Cardiac muscle cell (in vitro differentiated cells and primary cell): ENCODE measurements around the gene NCBP2. TPM values are rescaled to one million over a fixed set of nuclear protein-coding genes. Genes with fewer than 3 reads are reported as not detected.
A peak's percentile ranks its signal among the peaks of the same experiment; 100 is the strongest.

Source experiments
- DNase-seq, 2 donors: peaks; one replicate each; pipeline versions ENCODE4 v3.0.0 to v3.0.0-alpha.2; 2010 to 2017; ENCODE audit warnings: low read depth in 1 of 2, low spot score in 1 of 2
- H3K27ac ChIP-seq: fragments of 200-600 bp; sonication (generic); 2 replicates; pipeline ENCODE4 v1.5.1; 2016
- H3K27me3 ChIP-seq: fragments of 200-600 bp; sonication (generic); 2 replicates; pipeline ENCODE4 v1.6.0; 2016; ENCODE audit warnings: control low read depth
- H3K36me3 ChIP-seq: fragments of 200-600 bp; sonication (generic); 2 replicates; pipeline ENCODE4 v1.5.1; 2016; ENCODE audit warnings: control low read depth
- H3K4me1 ChIP-seq: fragments of 200-600 bp; sonication (generic); 2 replicates; pipeline ENCODE4 v1.8.1; 2017; ENCODE audit warnings: low read depth, mild to moderate bottlenecking, mixed run types
- H3K4me3 ChIP-seq: fragments of 200-600 bp; sonication (generic); 2 replicates; pipeline ENCODE4 v1.5.1; 2016; ENCODE audit warnings: mild to moderate bottlenecking
- H3K9me3 ChIP-seq: fragments of 200-600 bp; sonication (generic); 2 replicates; pipeline ENCODE4 v1.5.1; 2017; ENCODE audit warnings: low read depth, mild to moderate bottlenecking, control low read depth
- polyA plus RNA-seq: library from polyadenylated mRNA; unstranded; fragments of >200 nt; fragmentation: Nextera tagmentation; extraction: Ambion mirVana; gene quantifications from 2 replicates; pipeline ENCODE4 v1.2.1, GENCODE V29; 2016
- total RNA-seq: library from RNA; depleted of rRNA; stranded (reverse); fragments of >200 nt; gene quantifications from 2 replicates; pipeline ENCODE4 v1.2.3, GENCODE V29; 2016
- TF ChIP-seq, protein P1 (sequence below): IDR thresholded peaks from 2 replicates; pipeline ENCODE4 v1.5.1; 2012; ENCODE audit warnings: low read depth, mild to moderate bottlenecking, low read length

The NCBP2 gene
- total and polyA plus RNA-seq, 2 experiments from 2014 or later = 52.9 to 98.9 TPM

DNA sequence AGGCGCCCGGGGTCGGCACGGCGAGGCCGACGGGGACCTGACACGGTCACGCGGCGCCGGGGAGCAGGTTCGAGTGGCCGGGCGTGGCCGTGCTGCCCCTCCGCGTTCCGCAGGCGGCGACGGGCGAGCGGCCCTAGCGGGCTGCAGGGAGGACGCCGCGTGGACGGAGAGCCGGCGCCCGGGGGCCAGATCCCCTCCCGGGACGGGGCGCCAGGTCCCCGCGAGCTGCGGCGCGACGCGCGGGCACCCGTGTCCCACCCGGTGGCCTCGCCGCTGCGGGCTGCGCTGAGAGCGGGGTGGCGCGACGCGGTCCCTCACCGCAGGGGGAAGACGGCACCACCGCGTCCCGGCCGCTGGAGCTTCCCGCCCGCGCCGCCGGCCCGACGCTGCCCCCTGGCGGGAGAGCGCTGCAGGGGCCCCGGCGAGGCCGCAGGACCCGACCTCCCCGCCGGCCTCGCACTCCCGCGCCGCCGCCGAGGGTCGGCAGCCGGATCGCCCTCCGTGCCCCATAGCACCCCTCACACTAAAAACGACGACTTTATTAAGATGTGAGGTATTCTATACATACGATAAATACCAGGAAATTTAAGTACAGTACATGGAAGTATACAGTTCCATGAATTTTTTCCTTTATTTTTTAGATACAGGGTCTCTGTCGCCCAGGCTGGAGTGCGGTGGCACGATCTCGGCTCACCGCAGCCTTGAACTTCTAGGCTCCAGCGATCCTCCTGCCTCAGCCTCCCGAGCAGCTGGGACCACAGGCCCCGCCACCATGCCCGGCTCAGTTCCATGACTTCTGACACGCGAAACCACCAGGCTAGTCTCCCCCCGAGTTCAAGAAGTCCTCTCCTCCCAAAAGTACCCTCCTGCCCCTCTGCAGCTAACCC lies 27.6 kb upstream of the NCBP2 start:
- no peak overlapping the region for H3K27ac ChIP-seq

DNA sequence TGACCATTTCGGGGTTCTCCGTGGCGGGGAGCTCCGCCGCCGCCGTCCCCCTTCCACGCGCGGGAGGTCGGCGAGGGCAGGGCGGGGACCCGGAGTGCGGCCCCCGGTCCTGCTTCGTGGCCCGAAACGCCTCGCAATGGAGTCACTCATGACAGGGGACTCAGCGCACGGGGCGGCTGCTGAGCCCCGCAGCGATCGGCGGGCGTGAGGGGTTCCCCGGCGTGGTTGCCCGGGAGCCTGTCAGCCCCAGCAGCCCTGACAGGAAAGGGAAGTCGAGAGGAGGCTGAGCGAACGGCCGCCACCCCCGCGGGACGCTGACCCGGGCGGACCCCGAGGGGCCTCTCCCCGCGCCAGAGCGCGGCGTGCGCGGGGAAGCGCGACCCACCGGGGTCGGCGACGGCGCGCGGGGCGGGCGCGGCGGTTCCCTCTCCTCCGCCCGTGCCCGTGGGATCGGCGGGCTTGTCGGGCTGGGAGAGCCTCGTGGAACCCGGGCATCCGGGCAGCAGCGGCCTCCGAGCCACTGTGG lies 26.9 kb upstream of the NCBP2 start:
- no peaks in the 10 kb centered on the region for H3K9me3 ChIP-seq
- no peak overlapping the region for H3K27ac ChIP-seq
- no peaks in the 10 kb centered on the region for H3K4me1 ChIP-seq
- peak in 1 of 2 donors; percentile 34 for DNase-seq
- peak overlapping the region; percentile 82 for H3K4me3 ChIP-seq
- peaks cover 74% of the 10 kb centered on the region for H3K27me3 ChIP-seq
- TF ChIP-seq, protein P1, sequence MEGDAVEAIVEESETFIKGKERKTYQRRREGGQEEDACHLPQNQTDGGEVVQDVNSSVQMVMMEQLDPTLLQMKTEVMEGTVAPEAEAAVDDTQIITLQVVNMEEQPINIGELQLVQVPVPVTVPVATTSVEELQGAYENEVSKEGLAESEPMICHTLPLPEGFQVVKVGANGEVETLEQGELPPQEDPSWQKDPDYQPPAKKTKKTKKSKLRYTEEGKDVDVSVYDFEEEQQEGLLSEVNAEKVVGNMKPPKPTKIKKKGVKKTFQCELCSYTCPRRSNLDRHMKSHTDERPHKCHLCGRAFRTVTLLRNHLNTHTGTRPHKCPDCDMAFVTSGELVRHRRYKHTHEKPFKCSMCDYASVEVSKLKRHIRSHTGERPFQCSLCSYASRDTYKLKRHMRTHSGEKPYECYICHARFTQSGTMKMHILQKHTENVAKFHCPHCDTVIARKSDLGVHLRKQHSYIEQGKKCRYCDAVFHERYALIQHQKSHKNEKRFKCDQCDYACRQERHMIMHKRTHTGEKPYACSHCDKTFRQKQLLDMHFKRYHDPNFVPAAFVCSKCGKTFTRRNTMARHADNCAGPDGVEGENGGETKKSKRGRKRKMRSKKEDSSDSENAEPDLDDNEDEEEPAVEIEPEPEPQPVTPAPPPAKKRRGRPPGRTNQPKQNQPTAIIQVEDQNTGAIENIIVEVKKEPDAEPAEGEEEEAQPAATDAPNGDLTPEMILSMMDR = no peak
- H3K36me3 ChIP-seq = no peaks in the 10 kb centered on the region

More for the DNA sequence above, 27.6 kb upstream of the NCBP2 start:
- Histone ChIP-seq H3K36me3 (no peaks in the 10 kb centered on the region), H3K9me3 (no peaks in the 10 kb centered on the region), H3K4me3 (peak overlapping the region; percentile 82), H3K27me3 (peaks cover 67% of the 10 kb centered on the region), H3K4me1 (no peaks in the 10 kb centered on the region)
- DNase-seq = peak; percentile 65 to 79
- TF ChIP-seq, protein P1 = peak; percentile 35

DNA sequence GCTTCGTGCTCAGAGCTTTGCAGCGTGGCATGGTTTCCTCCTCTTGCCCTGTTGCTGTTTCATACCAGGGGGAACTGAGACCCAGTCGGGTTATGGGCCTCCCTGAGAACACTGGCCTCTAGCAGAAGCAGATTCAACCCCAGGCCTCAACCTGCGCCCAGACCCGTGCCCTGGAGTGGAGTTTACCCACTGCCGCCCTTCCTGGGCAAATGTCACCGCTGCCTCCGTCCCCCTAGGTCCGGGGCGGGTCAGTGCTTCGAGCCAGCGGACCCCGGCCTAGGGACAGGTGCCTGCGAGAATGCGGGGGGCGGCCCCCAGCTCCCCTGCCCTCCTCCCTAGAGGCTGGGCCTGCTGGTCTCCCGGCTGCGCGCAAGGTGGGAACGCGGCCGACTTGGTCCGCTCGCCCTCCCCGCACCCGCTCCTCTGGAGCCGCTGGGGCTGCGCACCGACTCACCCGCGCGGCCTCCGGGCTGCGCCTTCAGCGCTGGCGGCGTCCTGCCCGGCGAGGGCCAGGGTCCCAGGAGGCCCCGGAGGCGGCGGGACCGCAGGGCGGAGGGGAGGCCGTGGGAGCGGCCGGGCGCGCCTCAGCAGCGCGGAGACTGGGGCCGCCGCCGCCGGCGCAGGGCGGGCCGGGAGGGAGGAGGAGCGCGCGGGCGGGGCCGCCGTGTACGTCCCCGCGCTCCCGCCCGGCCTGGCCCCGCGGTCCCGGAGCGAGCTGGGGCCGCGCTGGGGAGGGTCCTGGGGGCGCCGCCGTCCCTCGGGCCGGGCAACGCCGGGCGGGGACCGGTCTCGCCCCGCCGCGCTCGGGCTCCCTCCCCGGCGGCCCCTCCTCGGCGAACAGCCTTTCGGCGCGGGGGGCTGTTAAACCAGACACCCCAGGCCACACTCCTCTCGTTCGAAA lies 26.2 kb upstream of the NCBP2 start, which contains the start of gene PIGZ:
Gene PIGZ, minus strand, starts transcription at position 601 of the 901 bp plus-strand sequence. CDS start 16,802 bp downstream, outside the sequence.
- H3K4me3 ChIP-seq = peak within 1 kb of the TSS; percentile 82
- TF ChIP-seq, protein P1 = no peak
- peaks cover 81% of the 10 kb centered on the region for H3K27me3 ChIP-seq
- peak; percentile 49 to 62 for DNase-seq
- no peaks in the 10 kb centered on the region for H3K9me3 ChIP-seq
- no peak within 1 kb of the TSS for H3K27ac ChIP-seq
- no peaks in the 10 kb centered on the region for H3K4me1 ChIP-seq
- H3K36me3 ChIP-seq = no peaks in the 10 kb centered on the region

DNA sequence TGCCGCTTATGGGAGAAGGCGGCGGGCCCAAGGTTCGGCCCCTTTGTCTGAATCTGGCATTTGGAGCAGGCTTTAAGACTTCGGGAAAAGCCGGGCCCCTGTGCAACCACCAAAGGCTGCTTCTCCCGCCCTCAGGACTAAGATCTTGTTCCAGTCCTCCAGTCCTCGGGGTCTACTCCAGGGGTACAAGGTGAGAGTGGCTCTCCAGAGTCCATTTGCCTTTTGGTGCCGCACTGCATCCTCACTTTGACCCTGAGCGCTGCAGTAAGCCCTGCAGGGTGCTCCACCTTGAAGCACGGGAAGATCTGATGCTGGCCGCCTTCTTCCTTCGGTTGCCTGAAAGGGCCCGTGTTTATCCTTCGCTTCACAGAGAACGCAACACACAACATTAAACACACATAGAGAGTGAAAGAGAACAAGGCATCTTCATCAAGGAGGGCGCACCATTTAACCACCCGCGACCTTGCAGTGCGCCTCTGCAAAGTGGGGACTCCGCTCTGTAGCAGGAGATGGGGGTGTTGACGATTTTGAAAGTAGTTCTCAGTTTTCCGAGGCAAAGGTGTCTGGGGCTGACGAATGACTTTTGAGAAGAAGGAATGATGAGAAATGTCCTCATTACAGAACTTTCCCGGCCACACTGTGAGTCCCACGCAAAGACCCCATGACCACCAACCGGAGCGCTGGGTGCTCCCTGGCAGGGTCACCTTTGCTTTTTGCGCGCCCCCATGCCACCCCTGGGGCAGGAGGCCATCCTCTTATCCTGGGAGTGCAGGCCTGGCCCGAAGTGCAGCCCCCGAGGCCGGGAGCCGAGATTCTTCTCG lies 25.3 kb upstream of the NCBP2 start:
- H3K27me3 ChIP-seq = peaks cover 90% of the 10 kb centered on the region

More for the DNA sequence above, 25.3 kb upstream of the NCBP2 start:
- no peaks in the 10 kb centered on the region for H3K36me3 ChIP-seq
- no peaks in the 10 kb centered on the region for H3K4me1 ChIP-seq
- TF ChIP-seq, protein P1 = no peak
- no peaks in the 10 kb centered on the region for H3K9me3 ChIP-seq
- no peak overlapping the region for H3K4me3 ChIP-seq
- DNase-seq = no peak
- H3K27ac ChIP-seq = no peak overlapping the region
